Suprapubic skin (tissue), 3 donors: ENCODE measurements around the gene BACH1.

Source experiments
- CTCF ChIP-seq, 2 donors: fragments of 200-600 bp in 1 of 2; fragments of 450-650 bp in 1 of 2; sonication (generic) in 1 of 2; IDR thresholded peaks; one replicate each; pipeline ENCODE4 v1.5.1; 2016 to 2019; ENCODE audit warnings: antibody characterized with exemption in 2 of 2, mild to moderate bottlenecking in 1 of 2, moderate library complexity in 1 of 2
- EP300 ChIP-seq: sonication (generic); formaldehyde crosslinking; IDR thresholded peaks from one replicate; pipeline ENCODE4 v1.6.1; 2017; ENCODE audit warnings: antibody characterized with exemption

DNA sequence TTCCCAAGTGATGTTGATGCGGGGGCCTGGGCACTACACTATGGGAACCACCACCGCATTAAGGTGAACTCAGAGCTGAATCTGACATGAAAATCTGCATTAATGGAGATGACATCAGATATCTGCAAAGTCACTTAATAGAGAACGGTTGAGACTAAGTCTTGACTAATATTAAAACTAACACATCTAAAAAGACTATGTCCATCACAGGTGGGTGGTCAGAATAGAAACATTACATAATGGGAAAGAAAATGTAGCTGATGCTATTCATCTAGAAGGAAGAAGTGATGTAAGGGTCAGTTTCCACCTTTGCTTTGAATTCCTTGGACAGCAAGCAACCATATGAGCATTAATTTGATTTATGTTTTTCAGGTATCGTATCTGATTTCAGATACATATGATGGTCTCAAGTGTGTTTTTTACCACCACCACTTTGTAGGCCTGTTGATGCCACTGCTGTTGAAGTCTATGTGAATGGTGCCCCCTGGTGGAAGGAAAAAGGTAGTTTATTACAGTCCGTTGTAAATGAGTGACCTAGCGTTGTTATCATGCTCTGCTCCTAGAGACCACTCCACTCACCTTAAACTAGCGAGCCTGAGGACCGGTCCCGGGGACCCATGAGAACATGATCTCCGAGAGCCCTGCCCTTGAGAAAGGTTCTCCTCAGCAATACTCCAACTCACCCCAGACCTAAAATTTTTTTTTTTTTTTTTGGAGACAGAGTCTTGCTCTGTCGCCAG, 73.5 kb downstream of the BACH1 start:
- TF ChIP-seq CTCF (IDR thresholded peaks at IDR 0.05) = peak; percentile 46 to 86
- no peak for TF ChIP-seq EP300
